ENCODE results near the gene TMEM186.

- TF ChIP-seq POLR2A (IDR thresholded peaks at IDR 0.05; ENCODE audit: low read length) (peak; percentile 77), GATA1 (IDR thresholded peaks at IDR 0.05; ENCODE audit: low read depth, low read length) (no peak)
Measured at GRCh38 chr16:8797364-8798173, at the start of gene TMEM186, which contains the start of gene PMM2.

Measured in erythroblast (primary cell).